A673 (cell line): ENCODE data around the gene HAPSTR1. TPM values are rescaled to one million over a fixed set of nuclear protein-coding genes. Genes with fewer than 3 reads are reported as not detected.
A peak's percentile ranks its signal among the peaks of the same experiment; 100 is the strongest.
"Not testable (repeated sequence)": the region's sequence is repeated elsewhere in the genome, so short reads cannot be mapped to it uniquely, and the experiment has no call there.

Experiments used
- Bru-seq: library from RNA; stranded (reverse); fragments of 400-500 nt; gene quantifications from one replicate; lab custom pipeline; 2021; lab: Mats Ljungman, UMichigan
- BruChase-seq, 2 experiments: library from RNA; stranded (reverse); fragments of 400-500 nt; gene quantifications; one replicate each; lab custom pipeline; 2021; lab: Mats Ljungman, UMichigan
- BruUV-seq: library from RNA; stranded (reverse); fragments of 400-500 nt; replicated peaks from 2 replicates; lab custom pipeline; 2021; lab: Mats Ljungman, UMichigan
- CTCF ChIA-PET: fragments of 300-600 bp; sonication (Branson Sonifier 250); formaldehyde crosslinking; loops from one replicate; lab custom pipeline; 2022; ENCODE audit warnings: antibody characterized with exemption; lab: Charles Lee
- POLR2A ChIA-PET: fragments of 300-600 bp; sonication (Branson Sonifier 250); formaldehyde crosslinking; loops from one replicate; lab custom pipeline; 2022; ENCODE audit warnings: antibody characterized with exemption; ENCODE audit not compliant: low non-redundant PET; lab: Charles Lee
- DNase-seq: peaks from one replicate; pipeline ENCODE4 v3.0.0-alpha.2; 2015; ENCODE audit warnings: low spot score
- H3K27ac ChIP-seq: fragments of 200-600 bp; sonication (generic); 2 replicates; pipeline ENCODE4 v1.5.1; 2016; ENCODE audit warnings: mixed run types, low read depth, mild to moderate bottlenecking, mixed read lengths, antibody characterized with exemption, low read length; ENCODE audit not compliant: poor library complexity, severe bottlenecking
- H3K27me3 ChIP-seq: fragments of 200-600 bp; sonication (generic); replicated peaks from 2 replicates; pipeline ENCODE4 v1.6.1; 2017; ENCODE audit warnings: mixed run types, low read depth, mild to moderate bottlenecking, mixed read lengths, antibody characterized with exemption, low read length; ENCODE audit not compliant: insufficient read depth, poor library complexity
- H3K36me3 ChIP-seq: fragments of 200-600 bp; sonication (generic); 2 replicates; pipeline ENCODE4 v1.6.1; 2016; ENCODE audit warnings: mixed run types, mild to moderate bottlenecking, mixed read lengths, antibody characterized with exemption, low read length; ENCODE audit not compliant: insufficient read depth, poor library complexity, severe bottlenecking
- H3K4me1 ChIP-seq: fragments of 200-600 bp; sonication (generic); 2 replicates; pipeline ENCODE4 v1.6.1; 2017; ENCODE audit warnings: mixed run types, mild to moderate bottlenecking, mixed read lengths, antibody characterized with exemption, low read length; ENCODE audit not compliant: insufficient read depth, poor library complexity, severe bottlenecking
- H3K4me3 ChIP-seq: fragments of 200-600 bp; sonication (generic); 2 replicates; pipeline ENCODE4 v1.5.1; 2016; ENCODE audit warnings: low read depth, mixed run types, mild to moderate bottlenecking, mixed read lengths, low read length; ENCODE audit not compliant: poor library complexity, severe bottlenecking
- H3K9me3 ChIP-seq: fragments of 200-600 bp; sonication (generic); 2 replicates; pipeline ENCODE4 v1.6.1; 2016; ENCODE audit warnings: mixed run types, low read depth, mild to moderate bottlenecking, mixed read lengths, antibody characterized with exemption, low read length; ENCODE audit not compliant: poor library complexity, severe bottlenecking
- CTCF ChIP-seq: fragments of 300-800, 200-600 bp; sonication (generic); conservative IDR thresholded peaks from 2 replicates; pipeline ENCODE4 v1.5.1; 2017; ENCODE audit warnings: low read depth, mild to moderate bottlenecking, antibody characterized with exemption, low read length, moderate library complexity, mixed read lengths
- EZH2 ChIP-seq: fragments of 200-600 bp; sonication (generic); IDR thresholded peaks from 2 replicates; pipeline ENCODE4 v1.6.1; 2017; ENCODE audit warnings: borderline replicate concordance, low read depth, mild to moderate bottlenecking, mixed read lengths, antibody characterized with exemption, low read length; ENCODE audit not compliant: poor library complexity, severe bottlenecking
- intact Hi-C: fragments of 100-400 bp; cut with micrococcal nuclease; formaldehyde crosslinking; loops from one replicate; pipeline ENCODE4 v1.10.0; 2022; ENCODE audit not compliant: unreplicated experiment
- long read RNA-seq: library from polyadenylated mRNA; stranded (forward); transcript quantifications from one replicate; pipeline ENCODE4 v2.0.0, GENCODE V29; 2022
- total RNA-seq: library from RNA; stranded (reverse); gene quantifications from 2 replicates; pipeline ENCODE4 v1.2.3, GENCODE V29; 2021

The HAPSTR1 gene
- total RNA-seq, result 83.8 and 90.4 TPM in 2 replicates
- percentile 99 among the genes with signal in this experiment for Bru-seq, nascent RNA
- BruChase-seq, experiment 1, labeled RNA remaining after a 2-hour chase, result percentile 99 among the genes with signal in this experiment
- BruChase-seq, experiment 2, labeled RNA remaining after a 6-hour chase, result percentile 98 among the genes with signal in this experiment
- long read RNA-seq, full-length matches to known transcripts, result 49 of 55 reads
- long read RNA-seq, partial matches to known transcripts, result 6 of 55 reads
- long read RNA-seq, other reads (novel, unspliced or antisense), result 0 of 55 reads

- TF ChIP-seq EZH2 (no peak), CTCF (no peak)
- H3K36me3 ChIP-seq, result peaks cover 32% of the 10 kb centered on the region
- H3K4me1 ChIP-seq, result peaks cover 23% of the 10 kb centered on the region
- POLR2A ChIA-PET, result interaction anchor here (0.6 to 0.8 kb wide), 10 partner anchors 9 to 799 kb away, joined by 3 to 8 read pairs (median 4); partner anchors contain the start of gene CARHSP1
- H3K27me3 ChIP-seq, result no peaks in the 10 kb centered on the region
- H3K9me3 ChIP-seq, result no peaks in the 10 kb centered on the region
- peak within 1 kb of the TSS; percentile 97 for H3K27ac ChIP-seq
- peak; percentile 100 for DNase-seq
- intact Hi-C loops, result loop anchor here (5.0 kb wide), 4 partner anchors 44 to 514 kb away; partner anchors contain the start of gene USP7
- BruUV-seq, result no TSS peak
- H3K4me3 ChIP-seq, result peak within 1 kb of the TSS; percentile 70
- CTCF ChIA-PET, result interaction anchor here (0.6 to 1.0 kb wide), 7 partner anchors 48 to 436 kb away, joined by 3 to 13 read pairs (median 4); no protein-coding TSS in a partner anchor
These were observed at the start of gene HAPSTR1 for GRCh38 chr16:9090960-9091866. TSS of gene HAPSTR1 (plus strand) at chr16:9091644. CDS start at chr16:9092045, 401 bp downstream.

GRCh38 chr16:9042533-9042932 lies 48.9 kb upstream of the HAPSTR1 start:
- BruUV-seq, result no TSS peak
- CTCF ChIA-PET, result no interaction called here
- Histone ChIP-seq H3K4me3 (no peak overlapping the region), H3K9me3 (peaks cover 6% of the 10 kb centered on the region), H3K36me3 (no peaks in the 10 kb centered on the region), H3K27ac (no peak overlapping the region), H3K27me3 (no peaks in the 10 kb centered on the region), H3K4me1 (peaks cover 5% of the 10 kb centered on the region)
- intact Hi-C loops, result loop anchor here (10.0 kb wide), 1 partner anchor 152 kb away; no protein-coding TSS in a partner anchor
- POLR2A ChIA-PET, result no interaction called here
- no peak for TF ChIP-seq EZH2
- TF ChIP-seq CTCF, result no peak
- DNase-seq, result peak; percentile 54

GRCh38 chr16:9042964-9043680 lies 48.3 kb upstream of the HAPSTR1 start:
- TF ChIP-seq CTCF, result no peak
- no peak for TF ChIP-seq EZH2
- Histone ChIP-seq H3K4me3 (no peak overlapping the region), H3K9me3 (peaks cover 6% of the 10 kb centered on the region), H3K27ac (no peak overlapping the region), H3K36me3 (no peaks in the 10 kb centered on the region), H3K27me3 (no peaks in the 10 kb centered on the region), H3K4me1 (peaks cover 9% of the 10 kb centered on the region)
- no TSS peak for BruUV-seq
- intact Hi-C loops, result loop anchor here (10.0 kb wide), 1 partner anchor 152 kb away; no protein-coding TSS in a partner anchor
- ChIA-PET POLR2A (no interaction called here), CTCF (no interaction called here)
- peak; percentile 75 for DNase-seq

- intact Hi-C loops, result loop anchor here (5.0 to 10.0 kb wide), 3 partner anchors 47 to 468 kb away; partner anchors contain the start of gene HAPSTR1
- BruUV-seq, CTCF ChIA-PET, H3K36me3 ChIP-seq, H3K4me3 ChIP-seq, DNase-seq, H3K27me3 ChIP-seq, H3K27ac ChIP-seq, H3K9me3 ChIP-seq, POLR2A ChIA-PET: not testable (repeated sequence)
- H3K4me1 ChIP-seq, result peaks cover 12% of the 10 kb centered on the region
These were observed 45.9 kb upstream of the HAPSTR1 start for GRCh38 chr16:9045562-9045961.
